NK-92 treated with Interleukin-12 subunit alpha and Interleukin-12 subunit beta, amount 100 ng/mL, for 24 hours (cell line): ENCODE measurements around the gene RBM39.

ENCODE experiments used
- DNase-seq: peaks from one replicate; lab custom pipeline; 2025; lab: John Stamatoyannopoulos, UW

Gene RBM39

GRCh38 chr20:35674921-35675320 lies 67.1 kb downstream of the RBM39 start:
- DNase-seq: no peak

GRCh38 chr20:35673884-35674283 lies 68.2 kb downstream of the RBM39 start:
- no peak for DNase-seq

GRCh38 chr20:35669681-35670080 lies 72.4 kb downstream of the RBM39 start:
- no peak for DNase-seq

GRCh38 chr20:35669221-35669620 lies 72.8 kb downstream of the RBM39 start:
- DNase-seq: no peak

DNA sequence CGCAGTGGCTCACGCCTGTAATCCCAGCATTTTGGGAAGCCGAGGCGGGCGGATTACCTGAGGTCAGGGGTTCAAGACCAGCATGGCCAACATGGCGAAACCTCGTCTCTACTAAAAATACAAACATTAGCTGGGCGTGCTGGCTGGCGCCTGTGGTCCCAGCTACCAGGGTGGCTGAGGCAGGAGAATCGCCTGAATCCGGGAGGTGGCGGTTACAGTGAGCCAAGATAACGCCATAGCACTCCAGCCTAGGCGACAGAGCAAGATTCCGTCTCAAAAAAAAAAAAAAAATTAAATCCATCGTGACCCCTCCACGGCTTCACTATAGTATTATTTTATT lies 76.1 kb downstream of the RBM39 start:
- no peak for DNase-seq

- DNase-seq: peak; percentile 90
Observed at GRCh38 chr20:35664466-35665206, 77.4 kb downstream of the RBM39 start, which contains the start of the genes CPNE1 and RBM12. TSS of gene CPNE1 (minus strand) at chr20:35664900. CDS start at chr20:35632923, 31,977 bp downstream. TSS of gene RBM12 (minus strand) at chr20:35664900. CDS start at chr20:35655322, 9,578 bp downstream.

GRCh38 chr20:35663516-35664465 lies 78.3 kb downstream of the RBM39 start:
- DNase-seq: peak; percentile 70

DNA sequence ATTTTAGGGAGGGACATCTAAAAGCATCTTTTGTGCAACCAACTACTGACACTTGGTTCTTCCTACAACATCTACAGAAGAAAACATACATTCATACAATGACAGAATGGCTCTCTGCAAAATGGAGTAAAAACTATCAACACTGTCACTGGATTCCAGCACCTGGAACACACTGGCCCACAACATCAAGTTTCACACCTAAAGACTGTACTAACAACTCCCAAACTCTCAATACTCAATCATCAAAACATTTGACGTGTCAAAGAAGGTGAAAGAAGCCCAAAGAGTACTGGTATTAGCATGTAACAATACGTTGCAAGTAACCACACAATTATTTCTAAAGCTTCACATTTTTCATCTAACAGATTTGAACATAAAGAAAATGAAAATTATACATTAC lies 79.5 kb downstream of the RBM39 start:
- no peak for DNase-seq

GRCh38 chr20:35661908-35662307 lies 80.2 kb downstream of the RBM39 start:
- no peak for DNase-seq

GRCh38 chr20:35661053-35661452 lies 81.0 kb downstream of the RBM39 start:
- DNase-seq: no peak

DNA sequence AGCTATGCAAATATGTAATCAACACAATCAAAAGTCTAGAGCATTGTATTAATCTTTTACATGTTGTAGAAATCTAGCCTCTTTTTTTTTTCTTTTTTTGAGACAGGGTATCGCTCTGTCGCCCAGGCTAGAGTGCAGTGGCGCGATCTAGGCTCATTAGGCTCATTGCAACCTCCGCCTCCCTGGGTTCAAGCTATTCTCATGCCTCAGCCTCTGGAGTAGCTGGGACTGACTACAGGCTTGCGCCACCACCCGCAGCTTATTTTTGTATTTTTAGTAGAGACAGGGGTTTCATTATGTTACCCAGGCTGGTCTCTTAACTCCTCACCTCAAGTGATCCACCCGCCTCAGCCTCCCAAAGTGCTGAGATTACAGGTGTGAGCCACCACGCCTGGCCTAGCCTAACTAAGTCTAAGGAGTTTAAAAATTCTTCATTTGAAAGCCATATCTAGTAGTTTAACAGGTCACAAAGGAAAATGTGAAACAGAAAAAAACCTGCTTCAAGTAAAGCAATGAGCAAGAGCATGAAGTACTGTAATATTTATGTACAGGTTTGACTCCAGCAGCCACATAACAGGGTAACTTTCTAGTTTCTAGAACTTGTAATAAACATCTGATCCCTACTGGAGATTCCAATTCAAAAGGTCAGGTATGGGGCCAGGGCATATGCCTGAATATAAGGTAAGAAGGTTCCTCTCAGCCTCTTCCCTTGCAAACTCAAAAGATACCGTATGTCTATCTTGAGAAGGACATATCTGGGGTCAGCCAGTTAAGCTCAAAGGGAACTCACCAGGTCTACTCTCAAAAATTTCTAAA lies 81.7 kb downstream of the RBM39 start:
- no peak for DNase-seq

DNA sequence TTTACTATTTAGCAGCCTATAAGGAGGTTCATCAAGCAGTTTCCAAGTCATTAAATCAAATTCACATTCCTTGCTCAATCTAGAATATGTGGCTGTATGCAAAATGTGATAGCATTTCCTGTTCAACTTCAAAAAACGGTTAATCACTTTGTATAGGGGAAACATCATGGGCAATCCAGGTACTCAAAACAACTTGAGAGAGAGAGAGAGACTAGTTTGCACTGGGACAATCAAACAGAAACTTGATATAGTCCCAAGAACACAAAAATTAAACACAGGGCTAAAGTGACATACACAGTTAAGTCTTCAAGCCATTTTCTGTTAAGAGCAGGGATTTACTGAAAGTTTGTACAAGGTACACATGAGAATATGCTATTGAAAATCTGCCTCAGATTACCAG lies 84.8 kb downstream of the RBM39 start:
- DNase-seq: no peak

DNA sequence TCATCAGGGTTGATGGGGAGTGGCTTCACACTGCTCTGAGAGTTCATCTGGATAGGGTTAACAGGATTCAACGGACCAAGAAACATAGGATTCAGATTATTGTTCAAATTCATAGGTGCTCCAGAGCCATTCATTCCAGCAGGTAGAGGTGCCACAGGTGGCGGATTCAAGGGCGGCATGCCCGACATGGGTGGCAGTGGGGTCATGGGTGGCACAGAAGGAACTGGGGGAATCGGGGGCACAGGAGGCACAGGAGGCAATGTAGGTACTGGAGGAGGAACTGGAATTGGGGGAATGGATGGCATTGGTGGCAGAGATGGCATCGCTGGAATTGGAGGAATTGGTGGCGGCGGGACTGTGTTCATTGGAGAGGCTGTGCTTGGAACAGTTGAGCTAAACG lies 87.6 kb downstream of the RBM39 start:
- DNase-seq: no peak

- DNase-seq: no peak
Observed at GRCh38 chr20:35653893-35654292, 88.2 kb downstream of the RBM39 start.
